K562 (cell line): Measurements from ENCODE around the gene CTH. TPM values are rescaled to one million over a fixed set of nuclear protein-coding genes. Genes with fewer than 3 reads are reported as not detected.

Experiments used
- BRD9 ChIP-seq: fragments of 450-650 bp; IDR thresholded peaks from 2 replicates; pipeline ENCODE4 v1.6.1; 2018; ENCODE audit warnings: low read depth; ENCODE audit not compliant: partially characterized antibody
- CBX1 ChIP-seq: sonication (generic); IDR thresholded peaks from 2 replicates; pipeline ENCODE4 v1.6.1; 2016; ENCODE audit warnings: antibody characterized with exemption, low read depth, mild to moderate bottlenecking
- CREB1 ChIP-seq, 2 experiments: sonication (generic) in 1 of 2; formaldehyde crosslinking in 1 of 2; IDR thresholded peaks; 2 replicates each; pipeline versions ENCODE4 v1.6.1 to v1.8.0; 2012 to 2022; ENCODE audit warnings: inconsistent platforms in 1 of 2, mild to moderate bottlenecking in 1 of 2, missing genetic modification reagents in 1 of 2, moderate library complexity in 1 of 2
- EGR1 ChIP-seq: fragments of 450-650 bp; conservative IDR thresholded peaks from 2 replicates; pipeline ENCODE4 v1.6.1; 2017; ENCODE audit warnings: mild to moderate bottlenecking
- FOXJ2 ChIP-seq: fragments of 200-800 bp; sonication (Bioruptor generic); IDR thresholded peaks from 2 replicates; pipeline ENCODE4 v1.6.1; 2016; ENCODE audit warnings: missing genetic modification characterization, missing compliant biosample characterization
- HDAC2 ChIP-seq: fragments of 450-650 bp; IDR thresholded peaks from 2 replicates; pipeline ENCODE4 v1.6.1; 2016; ENCODE audit warnings: mild to moderate bottlenecking
- NEUROD1 ChIP-seq: fragments of 150-350 bp; IDR thresholded peaks from 2 replicates; pipeline ENCODE4 v1.6.1; 2014; ENCODE audit warnings: borderline replicate concordance, low read length, low read depth; ENCODE audit not compliant: partially characterized antibody
- TGIF2 ChIP-seq: sonication (generic); formaldehyde crosslinking; IDR thresholded peaks from 2 replicates; pipeline ENCODE4 v1.8.1; 2022; ENCODE audit warnings: mild to moderate bottlenecking, missing genetic modification reagents, moderate library complexity
- WHSC1 ChIP-seq: IDR thresholded peaks from one replicate; pipeline ENCODE4 v1.6.1; 2012; ENCODE audit warnings: low read length, control low read depth, inconsistent platforms
- ZFX ChIP-seq: sonication (generic); formaldehyde crosslinking; IDR thresholded peaks from 2 replicates; pipeline ENCODE4 v1.8.0; 2022; ENCODE audit warnings: mild to moderate bottlenecking, missing genetic modification reagents, moderate library complexity
- ZNF124 ChIP-seq: sonication (generic); formaldehyde crosslinking; IDR thresholded peaks from 2 replicates; pipeline ENCODE4 v1.8.1; 2022; ENCODE audit warnings: missing genetic modification reagents
- ZNF134 ChIP-seq: fragments of 250-450 bp; sonication (Bioruptor Pico); conservative IDR thresholded peaks from 2 replicates; pipeline ENCODE4 v1.4.0; 2020
- ZSCAN32 ChIP-seq: fragments of 450-650 bp; formaldehyde crosslinking; IDR thresholded peaks from 2 replicates; pipeline ENCODE4 v1.4.0; 2020; ENCODE audit warnings: mild to moderate bottlenecking, moderate library complexity
- polyA plus RNA-seq, 8 experiments: library from polyadenylated mRNA; depleted of rRNA in 4 of 8; stranded (reverse) in 5 of 8; unstranded in 3 of 8; fragments of >200 nt; fragmentation: Nextera tagmentation in 2 of 8; fragmentation: Illumina TruSeq in 1 of 8; extraction: Ambion mirVana in 2 of 8; extraction: Trizol in 1 of 8; gene quantifications; 2 replicates each; pipeline versions ENCODE4 v1.2.1 to v1.2.3, GENCODE V29; 2011 to 2014; ENCODE audit warnings: inconsistent platforms in 1 of 8, missing spikeins in 1 of 8
- total RNA-seq, 7 experiments: library from RNA; depleted of rRNA in 6 of 7; stranded (reverse); fragments of >200 nt in 6 of 7; fragmentation: Illumina TruSeq in 2 of 7; extraction: Trizol in 2 of 7; gene quantifications; 2 replicates each; pipeline versions ENCODE4 v1.2.1 to v1.2.3, GENCODE V29; 2011 to 2021; ENCODE audit warnings: low replicate concordance in 1 of 7
- TF ChIP-seq, protein P1 (sequence below): fragments of 450-650 bp; formaldehyde crosslinking; IDR thresholded peaks from 2 replicates; pipeline ENCODE4 v1.4.0; 2020; ENCODE audit warnings: mild to moderate bottlenecking, mixed read lengths
- TF ChIP-seq, protein P2 (sequence below): fragments of 450-650 bp; IDR thresholded peaks from one replicate; pipeline ENCODE4 v1.6.1; 2018; ENCODE audit warnings: mild to moderate bottlenecking, moderate library complexity; ENCODE audit not compliant: partially characterized antibody
- TF ChIP-seq, protein P3 (sequence below), 2 experiments: fragments of 450-650 bp; IDR thresholded peaks; 2 replicates each; pipeline ENCODE4 v1.6.1; 2016; ENCODE audit warnings: mild to moderate bottlenecking in 2 of 2, borderline replicate concordance in 1 of 2, low read depth in 1 of 2, moderate library complexity in 1 of 2

CTH gene
- total and polyA plus RNA-seq, 9 of the 15 experiments (the other 6 are each of a cell fraction or from before 2014, with no cell fraction given), result 8.0 to 54.4 (median 30.9) TPM

DNA sequence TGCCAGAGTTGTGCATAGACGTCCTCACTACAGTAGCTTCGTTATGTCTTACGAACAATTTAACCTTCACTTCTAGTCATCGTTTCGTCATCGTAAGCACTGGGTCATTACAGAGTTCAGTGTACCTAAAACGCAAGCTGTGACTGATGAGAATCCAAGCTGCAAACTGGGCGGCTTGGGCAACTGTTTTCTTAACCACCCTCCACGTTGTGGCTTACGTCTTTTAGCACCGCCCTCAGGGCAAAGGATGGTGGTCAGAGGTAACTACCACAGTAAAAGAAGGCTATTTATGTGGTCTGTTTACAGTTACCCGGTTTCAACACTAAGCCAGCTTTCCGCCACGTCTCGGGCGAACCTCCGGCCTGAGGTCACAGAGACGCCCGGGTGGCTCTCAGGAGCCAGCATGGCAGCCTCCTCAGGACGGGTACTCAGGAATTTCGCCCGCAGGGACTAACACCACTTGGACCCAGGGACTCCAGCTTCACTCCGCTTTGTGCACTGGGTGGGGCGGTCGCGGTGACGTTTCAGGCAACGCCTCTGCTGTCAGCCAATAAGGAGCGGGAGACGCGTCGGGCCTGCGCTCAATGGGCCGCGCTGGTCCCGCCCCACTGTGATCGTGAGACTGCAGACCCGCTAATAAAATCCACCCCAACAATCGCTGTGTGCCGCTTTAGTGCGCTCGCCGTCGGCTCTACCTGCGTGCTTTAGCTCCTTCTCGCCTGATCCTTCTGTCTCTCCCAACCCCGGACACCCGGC, at the start of gene CTH (continued):
- TF ChIP-seq, protein P1, sequence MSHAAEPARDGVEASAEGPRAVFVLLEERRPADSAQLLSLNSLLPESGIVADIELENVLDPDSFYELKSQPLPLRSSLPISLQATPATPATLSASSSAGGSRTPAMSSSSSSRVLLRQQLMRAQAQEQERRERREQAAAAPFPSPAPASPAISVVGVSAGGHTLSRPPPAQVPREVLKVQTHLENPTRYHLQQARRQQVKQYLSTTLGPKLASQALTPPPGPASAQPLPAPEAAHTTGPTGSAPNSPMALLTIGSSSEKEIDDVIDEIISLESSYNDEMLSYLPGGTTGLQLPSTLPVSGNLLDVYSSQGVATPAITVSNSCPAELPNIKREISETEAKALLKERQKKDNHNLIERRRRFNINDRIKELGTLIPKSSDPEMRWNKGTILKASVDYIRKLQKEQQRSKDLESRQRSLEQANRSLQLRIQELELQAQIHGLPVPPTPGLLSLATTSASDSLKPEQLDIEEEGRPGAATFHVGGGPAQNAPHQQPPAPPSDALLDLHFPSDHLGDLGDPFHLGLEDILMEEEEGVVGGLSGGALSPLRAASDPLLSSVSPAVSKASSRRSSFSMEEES (CRISPR knock-in tag), result no peak
- TF ChIP-seq EGR1, result 0 out of 2 replicates have a peak, but pooled peaks have one; percentile 7
- peak; percentile 41 for TF ChIP-seq BRD9
- TF ChIP-seq ZFX (CRISPR knock-in tag), result peak; percentile 56; the same call in 1 of the 2 replicates
- TF ChIP-seq, protein P2, sequence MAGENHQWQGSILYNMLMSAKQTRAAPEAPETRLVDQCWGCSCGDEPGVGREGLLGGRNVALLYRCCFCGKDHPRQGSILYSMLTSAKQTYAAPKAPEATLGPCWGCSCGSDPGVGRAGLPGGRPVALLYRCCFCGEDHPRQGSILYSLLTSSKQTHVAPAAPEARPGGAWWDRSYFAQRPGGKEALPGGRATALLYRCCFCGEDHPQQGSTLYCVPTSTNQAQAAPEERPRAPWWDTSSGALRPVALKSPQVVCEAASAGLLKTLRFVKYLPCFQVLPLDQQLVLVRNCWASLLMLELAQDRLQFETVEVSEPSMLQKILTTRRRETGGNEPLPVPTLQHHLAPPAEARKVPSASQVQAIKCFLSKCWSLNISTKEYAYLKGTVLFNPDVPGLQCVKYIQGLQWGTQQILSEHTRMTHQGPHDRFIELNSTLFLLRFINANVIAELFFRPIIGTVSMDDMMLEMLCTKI, result no peak
- TF ChIP-seq ZSCAN32 (CRISPR knock-in tag), result 0 out of 2 replicates have a peak, but pooled peaks have one; percentile 33
- TF ChIP-seq CBX1, result peak; percentile 36; the same call in 1 of the 2 replicates
- peak; percentile 79; the same call in 1 of the 2 replicates for TF ChIP-seq HDAC2
- TF ChIP-seq, protein P3, sequence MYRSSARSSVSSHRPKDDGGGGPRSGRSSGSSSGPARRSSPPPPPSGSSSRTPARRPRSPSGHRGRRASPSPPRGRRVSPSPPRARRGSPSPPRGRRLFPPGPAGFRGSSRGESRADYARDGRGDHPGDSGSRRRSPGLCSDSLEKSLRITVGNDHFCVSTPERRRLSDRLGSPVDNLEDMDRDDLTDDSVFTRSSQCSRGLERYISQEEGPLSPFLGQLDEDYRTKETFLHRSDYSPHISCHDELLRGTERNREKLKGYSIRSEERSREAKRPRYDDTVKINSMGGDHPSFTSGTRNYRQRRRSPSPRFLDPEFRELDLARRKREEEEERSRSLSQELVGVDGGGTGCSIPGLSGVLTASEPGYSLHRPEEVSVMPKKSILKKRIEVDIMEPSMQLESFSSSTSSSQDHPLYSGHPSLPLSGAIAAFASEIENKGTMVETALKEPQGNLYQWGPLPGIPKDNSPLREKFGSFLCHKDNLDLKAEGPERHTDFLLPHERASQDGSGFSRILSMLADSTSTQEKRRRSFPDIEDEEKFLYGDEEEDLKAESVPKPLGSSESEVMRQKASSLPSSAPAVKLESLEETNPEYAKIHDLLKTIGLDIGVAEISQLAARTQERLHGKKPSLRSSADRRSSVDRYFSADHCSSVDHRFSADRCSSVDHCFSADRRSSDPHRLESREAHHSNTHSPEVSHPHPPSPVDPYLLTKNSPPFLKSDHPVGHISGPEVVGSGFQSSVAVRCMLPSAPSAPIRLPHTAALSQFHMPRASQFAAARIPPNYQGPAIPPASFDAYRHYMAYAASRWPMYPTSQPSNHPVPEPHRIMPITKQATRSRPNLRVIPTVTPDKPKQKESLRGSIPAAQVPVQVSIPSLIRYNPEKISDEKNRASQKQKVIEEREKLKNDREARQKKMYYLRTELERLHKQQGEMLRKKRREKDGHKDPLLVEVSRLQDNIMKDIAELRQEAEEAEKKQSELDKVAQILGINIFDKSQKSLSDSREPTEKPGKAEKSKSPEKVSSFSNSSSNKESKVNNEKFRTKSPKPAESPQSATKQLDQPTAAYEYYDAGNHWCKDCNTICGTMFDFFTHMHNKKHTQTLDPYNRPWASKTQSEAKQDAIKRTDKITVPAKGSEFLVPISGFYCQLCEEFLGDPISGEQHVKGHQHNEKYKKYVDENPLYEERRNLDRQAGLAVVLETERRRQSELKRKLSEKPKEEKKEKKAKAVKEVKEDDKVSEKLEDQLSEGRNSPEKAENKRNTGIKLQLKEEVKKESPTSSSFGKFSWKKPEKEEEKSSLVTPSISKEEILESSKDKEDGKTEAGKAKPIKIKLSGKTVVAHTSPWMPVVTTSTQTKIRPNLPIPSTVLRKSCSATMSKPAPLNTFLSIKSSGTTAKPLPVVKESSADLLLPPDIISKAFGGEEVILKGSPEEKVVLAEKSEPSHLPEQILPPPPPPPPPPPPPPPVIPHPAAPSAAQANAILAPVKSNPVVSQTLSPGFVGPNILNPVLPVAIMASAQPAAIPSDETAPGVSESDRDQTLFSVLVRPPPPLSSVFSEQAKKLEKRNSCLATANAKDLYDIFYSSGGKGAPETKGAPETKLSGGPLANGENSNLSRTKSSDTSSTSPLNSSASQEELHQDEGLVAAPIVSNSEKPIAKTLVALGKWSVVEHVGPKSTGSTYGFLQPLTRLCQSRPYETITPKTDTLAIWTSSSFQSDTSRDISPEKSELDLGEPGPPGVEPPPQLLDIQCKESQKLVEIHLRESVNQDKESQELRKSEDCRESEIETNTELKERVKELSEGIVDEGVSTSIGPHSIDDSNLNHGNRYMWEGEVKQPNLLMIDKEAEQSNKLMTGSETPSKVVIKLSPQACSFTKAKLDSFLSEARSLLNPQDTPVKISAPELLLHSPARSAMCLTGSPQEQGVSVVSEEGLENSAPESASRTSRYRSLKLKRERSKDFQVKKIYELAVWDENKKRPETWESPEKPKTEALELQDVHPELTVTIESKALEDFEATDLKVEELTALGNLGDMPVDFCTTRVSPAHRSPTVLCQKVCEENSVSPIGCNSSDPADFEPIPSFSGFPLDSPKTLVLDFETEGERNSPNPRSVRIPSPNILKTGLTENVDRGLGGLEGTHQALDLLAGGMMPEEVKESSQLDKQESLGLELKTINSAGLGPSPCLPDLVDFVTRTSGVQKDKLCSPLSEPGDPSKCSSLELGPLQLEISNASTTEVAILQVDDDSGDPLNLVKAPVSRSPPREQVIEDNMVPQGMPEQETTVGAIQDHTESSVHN (IDR thresholded peaks at IDR 0.05; ENCODE audit: borderline replicate concordance in 1 of 2, low read depth in 1 of 2), result peak in 1 of 2 experiments; percentile 52; a peak in 1 of 4 replicates
- TF ChIP-seq FOXJ2 (tag), result 0 out of 2 replicates have a peak, but pooled peaks have one; percentile 23
- TF ChIP-seq TGIF2 (CRISPR knock-in tag), result no peak
- TF ChIP-seq ZNF134 (CRISPR knock-in tag), result no peak
- peak; percentile 87 for TF ChIP-seq CREB1 (IDR thresholded peaks at IDR 0.05)
- peak; percentile 90 for TF ChIP-seq CREB1 (CRISPR knock-in tag; IDR thresholded peaks at IDR 0.05)
- TF ChIP-seq NEUROD1, result peak; percentile 65
- TF ChIP-seq WHSC1, result peak; percentile 19
- no peak for TF ChIP-seq ZNF124 (CRISPR knock-in tag)
